Calu3 (cell line): ENCODE data around the gene FREM1. TPM values are rescaled to one million over a fixed set of nuclear protein-coding genes. Genes with fewer than 3 reads are reported as not detected.

Experiments used
- BruUV-seq: library from RNA; stranded (reverse); fragments of 400-500 nt; replicated peaks from 2 replicates; lab custom pipeline; 2021; lab: Mats Ljungman, UMichigan
- CTCF ChIA-PET: fragments of 300-600 bp; sonication (Branson Sonifier 250); formaldehyde crosslinking; loops from one replicate; lab custom pipeline; 2022; ENCODE audit warnings: antibody characterized with exemption; lab: Charles Lee
- DNase-seq: peaks from one replicate; pipeline ENCODE4 v3.0.0; 2022
- H3K27ac Mint-ChIP-seq: one replicate; pipeline ENCODE4 v1.8.0; 2022; ENCODE audit warnings: mixed read lengths; ENCODE audit not compliant: unreplicated experiment
- H3K27me3 Mint-ChIP-seq: one replicate; pipeline ENCODE4 v1.8.0; 2022; ENCODE audit warnings: mixed read lengths; ENCODE audit not compliant: unreplicated experiment
- H3K36me3 Mint-ChIP-seq: one replicate; pipeline ENCODE4 v1.8.0; 2022; ENCODE audit warnings: mild to moderate bottlenecking, moderate library complexity, mixed read lengths; ENCODE audit not compliant: insufficient read depth, unreplicated experiment
- H3K4me1 Mint-ChIP-seq: one replicate; pipeline ENCODE4 v1.8.0; 2022; ENCODE audit warnings: mild to moderate bottlenecking, low read depth, mixed read lengths; ENCODE audit not compliant: unreplicated experiment
- H3K4me3 Mint-ChIP-seq: one replicate; pipeline ENCODE4 v1.8.0; 2022; ENCODE audit warnings: mild to moderate bottlenecking, low read depth, moderate library complexity, mixed read lengths; ENCODE audit not compliant: unreplicated experiment
- H3K9me3 Mint-ChIP-seq: one replicate; pipeline ENCODE4 v1.8.0; 2022; ENCODE audit warnings: low read depth, mixed read lengths; ENCODE audit not compliant: unreplicated experiment
- CTCF ChIP-seq: fragments of 200-600 bp; IDR thresholded peaks from one replicate; pipeline ENCODE4 v1.8.0; 2022; ENCODE audit warnings: antibody characterized with exemption; ENCODE audit not compliant: unreplicated experiment
- intact Hi-C: fragments of 100-400 bp; cut with micrococcal nuclease; formaldehyde crosslinking; loops from one replicate; pipeline ENCODE4 v1.10.0; 2022; ENCODE audit not compliant: unreplicated experiment
- total RNA-seq: library from RNA; stranded (reverse); gene quantifications from 2 replicates; pipeline ENCODE4 v1.2.3, GENCODE V29; 2022

Gene FREM1
- total RNA-seq, 1 experiment from 2014 or later, result not detected

DNA sequence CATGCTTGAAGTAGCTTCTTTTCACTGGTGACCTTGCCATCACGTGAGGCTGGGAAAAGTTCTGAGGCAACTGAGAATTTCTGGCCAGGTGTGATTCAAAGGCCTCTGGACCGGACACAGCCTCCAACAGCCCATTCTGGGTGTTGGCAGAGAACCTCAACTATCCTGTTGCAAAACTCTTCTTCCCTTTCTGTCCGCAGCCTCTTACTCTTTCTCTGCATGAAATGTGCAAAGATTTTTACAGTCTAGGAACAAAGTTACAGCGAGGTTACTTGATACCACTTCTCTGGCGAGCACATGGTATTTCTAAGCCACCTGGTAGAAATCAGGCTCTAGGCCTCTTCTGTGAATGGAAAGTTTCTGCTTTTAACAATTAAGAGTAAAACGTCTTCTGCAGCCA is 79.2 kb downstream of the FREM1 start:
- no peaks in the 10 kb centered on the region for H3K36me3 Mint-ChIP-seq
- H3K4me1 Mint-ChIP-seq, result no peaks in the 10 kb centered on the region
- BruUV-seq, result no TSS peak
- no peaks in the 10 kb centered on the region for H3K9me3 Mint-ChIP-seq
- TF ChIP-seq CTCF, result no peak
- H3K4me3 Mint-ChIP-seq, result no peak overlapping the region
- DNase-seq, result no peak
- CTCF ChIA-PET, result no interaction called here
- intact Hi-C loops, result no loop called here
- no peak overlapping the region for H3K27ac Mint-ChIP-seq
- H3K27me3 Mint-ChIP-seq, result peaks cover 14% of the 10 kb centered on the region

DNA sequence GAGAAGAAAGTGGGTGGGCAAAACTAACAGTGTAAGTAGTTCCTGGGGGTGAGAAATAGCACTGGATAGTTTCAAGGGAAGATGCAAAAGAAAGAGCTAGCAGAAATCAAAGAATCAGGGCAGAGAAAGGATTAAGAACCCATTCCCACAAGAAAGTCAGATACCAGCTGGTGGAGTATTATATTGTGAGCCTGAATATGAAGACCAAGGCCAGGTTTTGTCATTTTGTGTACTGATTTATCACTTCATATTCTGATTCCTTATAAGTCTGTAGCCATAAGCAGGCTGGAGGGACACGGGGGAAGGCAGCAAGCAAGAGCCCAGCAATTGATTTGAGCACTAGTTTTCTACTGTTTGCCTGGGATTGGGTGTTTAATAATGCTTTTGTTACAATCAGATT is 80.2 kb downstream of the FREM1 start:
- CTCF ChIA-PET, result no interaction called here
- no peaks in the 10 kb centered on the region for H3K4me1 Mint-ChIP-seq
- DNase-seq, result no peak
- intact Hi-C loops, result no loop called here
- no peak for TF ChIP-seq CTCF
- no TSS peak for BruUV-seq
- H3K36me3 Mint-ChIP-seq, result no peaks in the 10 kb centered on the region
- H3K27ac Mint-ChIP-seq, result no peak overlapping the region
- peaks cover 21% of the 10 kb centered on the region for H3K27me3 Mint-ChIP-seq
- no peaks in the 10 kb centered on the region for H3K9me3 Mint-ChIP-seq
- H3K4me3 Mint-ChIP-seq, result no peak overlapping the region

DNA sequence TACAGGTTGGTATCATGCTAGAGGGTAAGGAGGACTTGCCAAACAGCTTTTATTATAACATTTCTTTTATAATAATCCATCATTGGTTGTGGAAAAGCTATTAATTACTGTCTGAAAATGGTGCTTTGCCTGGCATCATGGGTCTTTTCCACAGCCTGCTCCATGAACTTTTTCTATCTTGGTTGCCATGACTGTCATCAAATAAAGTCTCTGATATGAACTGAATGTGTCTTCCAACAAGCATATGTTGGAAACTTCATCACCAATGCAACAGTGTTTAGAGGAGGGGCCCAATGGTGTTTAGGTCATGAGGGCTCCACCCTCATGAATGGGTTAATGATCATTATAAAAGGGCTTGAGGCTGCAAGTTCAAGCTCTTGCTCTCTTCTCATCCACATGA is 81.0 kb downstream of the FREM1 start:
- BruUV-seq, result no TSS peak
- no peak overlapping the region for H3K27ac Mint-ChIP-seq
- H3K4me1 Mint-ChIP-seq, result no peaks in the 10 kb centered on the region
- CTCF ChIA-PET, result no interaction called here
- no peak for DNase-seq
- peaks cover 21% of the 10 kb centered on the region for H3K27me3 Mint-ChIP-seq
- no peaks in the 10 kb centered on the region for H3K36me3 Mint-ChIP-seq
- intact Hi-C loops, result no loop called here
- no peaks in the 10 kb centered on the region for H3K9me3 Mint-ChIP-seq
- no peak overlapping the region for H3K4me3 Mint-ChIP-seq
- no peak for TF ChIP-seq CTCF

- CTCF ChIA-PET, result no interaction called here
- no peaks in the 10 kb centered on the region for H3K9me3 Mint-ChIP-seq
- H3K4me3 Mint-ChIP-seq, result no peak overlapping the region
- DNase-seq, result no peak
- H3K27ac Mint-ChIP-seq, result no peak overlapping the region
- no peaks in the 10 kb centered on the region for H3K36me3 Mint-ChIP-seq
- no peaks in the 10 kb centered on the region for H3K4me1 Mint-ChIP-seq
- peaks cover 21% of the 10 kb centered on the region for H3K27me3 Mint-ChIP-seq
- TF ChIP-seq CTCF, result no peak
- intact Hi-C loops, result no loop called here
- no TSS peak for BruUV-seq
Measured at GRCh38 chr9:14827805-14828204, 82.4 kb downstream of the FREM1 start.
